ENCODE measurements around the gene CPNE5. TPM values are rescaled to one million over a fixed set of nuclear protein-coding genes. Genes with fewer than 3 reads are reported as not detected.

Gene CPNE5
- total RNA-seq, 1 experiment from 2014 or later, result not detected

DNA sequence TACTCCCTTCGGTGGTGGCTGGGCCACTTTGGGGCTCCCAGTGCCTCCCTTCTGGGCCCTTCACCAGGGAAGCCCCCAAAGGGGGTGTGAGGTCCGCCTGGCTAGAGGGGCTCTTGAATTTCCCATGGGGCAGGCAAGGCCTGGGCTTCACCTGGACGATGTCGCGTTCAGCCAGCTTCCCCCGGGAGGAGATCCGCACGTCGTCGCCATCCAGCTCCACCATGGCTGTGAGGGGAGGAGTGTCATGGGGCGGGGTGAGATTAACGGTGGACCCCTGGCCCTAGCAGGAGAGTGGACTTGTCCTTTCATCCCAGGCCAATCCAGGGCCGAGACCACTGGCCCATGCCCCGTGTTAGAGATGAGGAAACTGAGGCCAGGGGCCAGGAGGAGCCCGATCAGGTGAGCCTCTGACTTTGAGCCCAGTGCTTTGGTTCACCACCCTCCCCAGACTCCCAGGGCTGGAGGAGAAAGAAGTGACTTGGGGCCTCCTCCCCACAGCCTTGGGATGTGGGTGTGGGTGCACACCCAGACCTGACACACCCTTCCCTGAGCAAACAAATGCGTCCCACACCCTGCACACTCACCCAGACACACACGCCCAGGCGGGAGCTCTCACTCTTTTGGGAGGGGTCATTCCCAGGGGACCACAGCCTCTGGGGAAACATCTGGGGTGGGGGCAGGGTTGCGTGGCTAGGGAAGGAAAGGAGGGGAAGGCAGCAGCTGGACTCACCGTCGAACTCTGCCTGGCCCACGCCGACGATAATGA lies 95.5 kb downstream of the CPNE5 start:
- Histone ChIP-seq H3K4me3 (ENCODE audit: low read depth, low read length) (no peak overlapping the region), H3K27me3 (replicated peaks; ENCODE audit: control insufficient read depth, insufficient read depth, low read length) (no peaks in the 10 kb centered on the region), H3K4me1 (peaks cover 21% of the 10 kb centered on the region), H3K9me3 (no peaks in the 10 kb centered on the region), H3K36me3 (ENCODE audit: control insufficient read depth, insufficient read depth, low read length) (no peaks in the 10 kb centered on the region)
- DNase-seq, result no peak
- TF ChIP-seq, protein P1, sequence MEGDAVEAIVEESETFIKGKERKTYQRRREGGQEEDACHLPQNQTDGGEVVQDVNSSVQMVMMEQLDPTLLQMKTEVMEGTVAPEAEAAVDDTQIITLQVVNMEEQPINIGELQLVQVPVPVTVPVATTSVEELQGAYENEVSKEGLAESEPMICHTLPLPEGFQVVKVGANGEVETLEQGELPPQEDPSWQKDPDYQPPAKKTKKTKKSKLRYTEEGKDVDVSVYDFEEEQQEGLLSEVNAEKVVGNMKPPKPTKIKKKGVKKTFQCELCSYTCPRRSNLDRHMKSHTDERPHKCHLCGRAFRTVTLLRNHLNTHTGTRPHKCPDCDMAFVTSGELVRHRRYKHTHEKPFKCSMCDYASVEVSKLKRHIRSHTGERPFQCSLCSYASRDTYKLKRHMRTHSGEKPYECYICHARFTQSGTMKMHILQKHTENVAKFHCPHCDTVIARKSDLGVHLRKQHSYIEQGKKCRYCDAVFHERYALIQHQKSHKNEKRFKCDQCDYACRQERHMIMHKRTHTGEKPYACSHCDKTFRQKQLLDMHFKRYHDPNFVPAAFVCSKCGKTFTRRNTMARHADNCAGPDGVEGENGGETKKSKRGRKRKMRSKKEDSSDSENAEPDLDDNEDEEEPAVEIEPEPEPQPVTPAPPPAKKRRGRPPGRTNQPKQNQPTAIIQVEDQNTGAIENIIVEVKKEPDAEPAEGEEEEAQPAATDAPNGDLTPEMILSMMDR (IDR thresholded peaks at IDR 0.05; ENCODE audit: insufficient read depth in 1 of 2, low read depth in 1 of 2, low read length in 1 of 2, severe bottlenecking in 1 of 2, unreplicated experiment in 1 of 2), result no peak
- intact Hi-C loops (cut with micrococcal nuclease; ENCODE audit: unreplicated experiment), result no loop called here
- Mint-ChIP-seq H3K9me3 (ENCODE audit: unreplicated experiment) (no peaks in the 10 kb centered on the region), H3K4me3 (ENCODE audit: unreplicated experiment) (no peak overlapping the region), H3K4me1 (ENCODE audit: low read depth, unreplicated experiment) (peaks cover 10% of the 10 kb centered on the region), H3K27me3 (ENCODE audit: insufficient read depth, unreplicated experiment) (no peaks in the 10 kb centered on the region), H3K36me3 (ENCODE audit: insufficient read depth, unreplicated experiment) (no peaks in the 10 kb centered on the region), H3K27ac (ENCODE audit: unreplicated experiment) (peak overlapping the region; percentile 64)
- POLR2A ChIA-PET, result no interaction called here
- no TSS peak for BruUV-seq (replicated peaks)
- CTCF ChIA-PET, result no interaction called here

DNA sequence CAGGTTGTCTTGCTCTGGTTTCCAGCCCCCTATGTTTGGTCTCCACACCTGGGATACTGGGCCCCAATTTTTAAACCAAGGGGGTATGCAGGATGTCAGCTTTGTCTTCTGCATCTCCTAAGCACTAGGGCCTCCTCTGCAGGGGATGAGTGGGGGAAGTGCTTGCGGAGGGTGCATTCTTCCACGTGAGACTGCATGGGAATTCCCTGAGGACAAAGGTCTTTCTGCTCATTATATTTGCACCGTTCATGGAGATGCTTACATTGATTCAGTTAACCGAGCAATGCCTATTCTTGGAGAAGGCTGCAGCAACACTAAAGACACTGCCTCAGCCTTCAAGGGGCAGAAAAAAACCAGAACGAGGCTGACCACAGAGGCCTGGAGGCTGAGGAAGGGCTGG lies 96.2 kb downstream of the CPNE5 start:
- Mint-ChIP-seq H3K4me3 (ENCODE audit: unreplicated experiment) (no peak overlapping the region), H3K36me3 (ENCODE audit: insufficient read depth, unreplicated experiment) (no peaks in the 10 kb centered on the region), H3K27ac (ENCODE audit: unreplicated experiment) (no peak overlapping the region), H3K27me3 (ENCODE audit: insufficient read depth, unreplicated experiment) (no peaks in the 10 kb centered on the region), H3K4me1 (ENCODE audit: low read depth, unreplicated experiment) (peaks cover 10% of the 10 kb centered on the region), H3K9me3 (ENCODE audit: unreplicated experiment) (no peaks in the 10 kb centered on the region)
- no TSS peak for BruUV-seq (replicated peaks)
- TF ChIP-seq, protein P1 (IDR thresholded peaks at IDR 0.05; ENCODE audit: insufficient read depth in 1 of 2, low read depth in 1 of 2, low read length in 1 of 2, severe bottlenecking in 1 of 2, unreplicated experiment in 1 of 2), result no peak
- Histone ChIP-seq H3K4me1 (peaks cover 21% of the 10 kb centered on the region), H3K27me3 (replicated peaks; ENCODE audit: control insufficient read depth, insufficient read depth, low read length) (no peaks in the 10 kb centered on the region), H3K36me3 (ENCODE audit: control insufficient read depth, insufficient read depth, low read length) (no peaks in the 10 kb centered on the region), H3K9me3 (no peaks in the 10 kb centered on the region), H3K4me3 (ENCODE audit: low read depth, low read length) (no peak overlapping the region)
- POLR2A ChIA-PET, result no interaction called here
- CTCF ChIA-PET, result no interaction called here
- no peak for DNase-seq
- intact Hi-C loops (cut with micrococcal nuclease; ENCODE audit: unreplicated experiment), result no loop called here

DNA sequence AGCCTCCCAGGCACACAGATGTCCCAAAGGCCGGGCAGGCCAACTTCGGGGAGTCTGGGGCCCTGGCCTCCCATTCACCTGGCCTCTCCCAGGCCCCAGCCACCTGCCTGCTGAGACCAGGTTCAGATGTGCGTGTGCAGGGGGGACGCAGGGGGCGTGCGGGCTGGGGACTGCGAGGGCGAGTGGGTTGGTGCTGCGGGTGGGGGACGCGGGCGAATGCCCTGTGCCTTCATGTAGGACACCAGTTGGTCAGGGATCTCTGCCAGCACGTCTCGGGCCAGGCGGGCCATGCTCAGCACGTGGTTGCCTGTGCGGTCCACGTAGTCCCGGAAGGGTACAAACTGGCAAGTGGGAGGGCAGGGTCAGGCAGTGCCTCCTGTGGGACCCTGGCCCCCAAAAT lies 97.1 kb downstream of the CPNE5 start:
- H3K4me3 Mint-ChIP-seq (ENCODE audit: unreplicated experiment), result no peak overlapping the region
- H3K9me3 Mint-ChIP-seq (ENCODE audit: unreplicated experiment), result no peaks in the 10 kb centered on the region

More for the DNA sequence above, 97.1 kb downstream of the CPNE5 start:
- Mint-ChIP-seq H3K27me3 (ENCODE audit: insufficient read depth, unreplicated experiment) (no peaks in the 10 kb centered on the region), H3K27ac (ENCODE audit: unreplicated experiment) (no peak overlapping the region), H3K36me3 (ENCODE audit: insufficient read depth, unreplicated experiment) (no peaks in the 10 kb centered on the region), H3K4me1 (ENCODE audit: low read depth, unreplicated experiment) (peaks cover 10% of the 10 kb centered on the region)
- H3K27me3 ChIP-seq (replicated peaks; ENCODE audit: control insufficient read depth, insufficient read depth, low read length), result no peaks in the 10 kb centered on the region
- no peak overlapping the region for H3K4me3 ChIP-seq (ENCODE audit: low read depth, low read length)
- ChIA-PET CTCF (no interaction called here), POLR2A (no interaction called here)
- BruUV-seq (replicated peaks), result no TSS peak
- H3K9me3 ChIP-seq, result no peaks in the 10 kb centered on the region
- intact Hi-C loops (cut with micrococcal nuclease; ENCODE audit: unreplicated experiment), result no loop called here
- peaks cover 21% of the 10 kb centered on the region for H3K4me1 ChIP-seq
- TF ChIP-seq, protein P1 (IDR thresholded peaks at IDR 0.05; ENCODE audit: insufficient read depth in 1 of 2, low read depth in 1 of 2, low read length in 1 of 2, severe bottlenecking in 1 of 2, unreplicated experiment in 1 of 2), result no peak
- no peak for DNase-seq
- H3K36me3 ChIP-seq (ENCODE audit: control insufficient read depth, insufficient read depth, low read length), result no peaks in the 10 kb centered on the region
